ENCODE data around the gene REXO2. TPM values are rescaled to one million over a fixed set of nuclear protein-coding genes. Genes with fewer than 3 reads are reported as not detected.

Gene REXO2
- total RNA-seq, 4 donors from 2014 or later, result 64.9 to 131 (median 96.8) TPM

DNA sequence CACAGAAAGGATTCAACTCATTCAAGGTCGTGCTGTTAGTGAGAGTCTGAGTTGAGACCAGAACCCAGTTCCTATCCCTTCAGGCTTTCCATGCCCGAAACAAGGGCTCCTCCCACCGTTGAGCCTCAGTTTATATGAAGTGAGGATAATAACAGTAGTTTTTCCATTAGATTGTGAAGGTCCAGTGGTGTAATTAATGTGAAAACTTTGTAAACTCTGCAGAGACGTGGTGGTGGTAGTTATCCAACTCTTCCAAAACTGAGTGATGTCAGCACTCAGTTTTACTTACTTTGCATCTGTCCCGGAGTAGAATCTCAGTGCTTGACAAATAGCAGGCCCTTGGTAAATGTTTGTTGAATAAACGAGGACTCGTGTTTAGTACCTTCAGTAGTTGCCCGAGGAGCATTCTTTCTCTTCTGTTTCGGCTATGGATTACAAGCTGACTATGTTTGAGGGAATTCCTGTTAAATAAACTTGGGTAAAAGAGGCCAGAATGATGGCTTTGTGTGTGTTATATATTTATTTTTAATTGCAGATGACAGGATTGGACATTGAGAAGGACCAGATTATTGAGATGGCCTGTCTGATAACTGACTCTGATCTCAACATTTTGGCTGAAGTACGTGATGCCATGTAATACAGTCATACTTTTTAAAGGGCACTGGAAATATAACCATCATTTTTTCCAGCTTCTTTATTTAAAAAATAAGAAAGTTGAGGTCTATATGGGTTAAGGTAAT, 1.0 kb downstream of the REXO2 start:
- TF ChIP-seq, protein P1, sequence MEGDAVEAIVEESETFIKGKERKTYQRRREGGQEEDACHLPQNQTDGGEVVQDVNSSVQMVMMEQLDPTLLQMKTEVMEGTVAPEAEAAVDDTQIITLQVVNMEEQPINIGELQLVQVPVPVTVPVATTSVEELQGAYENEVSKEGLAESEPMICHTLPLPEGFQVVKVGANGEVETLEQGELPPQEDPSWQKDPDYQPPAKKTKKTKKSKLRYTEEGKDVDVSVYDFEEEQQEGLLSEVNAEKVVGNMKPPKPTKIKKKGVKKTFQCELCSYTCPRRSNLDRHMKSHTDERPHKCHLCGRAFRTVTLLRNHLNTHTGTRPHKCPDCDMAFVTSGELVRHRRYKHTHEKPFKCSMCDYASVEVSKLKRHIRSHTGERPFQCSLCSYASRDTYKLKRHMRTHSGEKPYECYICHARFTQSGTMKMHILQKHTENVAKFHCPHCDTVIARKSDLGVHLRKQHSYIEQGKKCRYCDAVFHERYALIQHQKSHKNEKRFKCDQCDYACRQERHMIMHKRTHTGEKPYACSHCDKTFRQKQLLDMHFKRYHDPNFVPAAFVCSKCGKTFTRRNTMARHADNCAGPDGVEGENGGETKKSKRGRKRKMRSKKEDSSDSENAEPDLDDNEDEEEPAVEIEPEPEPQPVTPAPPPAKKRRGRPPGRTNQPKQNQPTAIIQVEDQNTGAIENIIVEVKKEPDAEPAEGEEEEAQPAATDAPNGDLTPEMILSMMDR (IDR thresholded peaks at IDR 0.05), result no peak
- TF ChIP-seq EP300 (IDR thresholded peaks at IDR 0.05) (no peak), POLR2A (IDR thresholded peaks at IDR 0.05) (no peak)
- Histone ChIP-seq H3K27ac (peak overlapping the region; percentile 49 to 88 (median 77)), H3K36me3 (peaks cover 0 to 13% (median 0%) of the 10 kb centered on the region in 3 donors), H3K4me1 (peaks cover 0 to 37% (median 12%) of the 10 kb centered on the region in 4 donors), H3K27me3 (no peaks in the 10 kb centered on the region), H3K9me3 (no peaks in the 10 kb centered on the region), H3K4me3 (peak overlapping the region; percentile 67 to 96 (median 89))
- DNase-seq (ENCODE audit: low spot score in 2 of 2), result peak in 1 of 2 donors; percentile 10
- 9% methylated on average over 10 of the region's 10 CpGs for WGBS, 2 donors

DNA sequence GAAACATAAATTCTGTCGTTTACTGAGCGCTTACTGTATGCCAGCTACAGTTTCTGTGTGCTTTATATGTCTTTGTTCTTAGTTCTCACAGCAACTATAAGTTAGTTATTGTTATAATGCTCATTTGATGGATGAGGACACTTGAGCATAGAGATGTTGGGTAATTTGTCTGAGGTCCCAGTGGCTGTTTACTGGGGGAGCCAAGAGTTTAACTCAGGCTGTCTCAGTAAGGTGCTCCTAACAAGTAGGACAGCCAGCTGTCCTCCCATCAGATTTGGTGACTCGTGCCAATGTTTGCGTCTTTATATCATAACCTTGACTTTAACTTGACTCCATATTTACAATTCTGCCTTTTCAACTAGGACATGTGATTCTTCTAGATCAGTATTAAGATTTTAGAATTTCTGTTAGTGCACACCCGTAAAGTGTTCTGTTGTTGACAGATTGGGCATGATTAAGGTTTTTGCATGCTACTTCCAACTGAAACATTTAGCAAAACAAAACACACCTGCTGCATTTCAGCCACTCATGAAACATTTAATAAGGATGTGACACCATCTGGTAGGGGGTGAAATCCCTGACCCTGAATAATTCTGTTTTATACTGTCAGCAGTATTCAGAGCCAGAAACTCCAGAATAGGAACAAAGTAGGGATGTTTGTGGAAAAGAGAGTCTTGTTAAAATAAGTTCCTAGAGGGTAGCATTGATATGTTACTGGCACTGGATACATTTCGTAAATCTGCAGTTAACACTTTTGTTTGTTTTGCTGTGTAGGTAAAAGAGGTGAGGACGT, 1.9 kb downstream of the REXO2 start:
- Histone ChIP-seq H3K27me3 (no peaks in the 10 kb centered on the region), H3K4me3 (peak overlapping the region in 1 of 4 donors; percentile 96), H3K36me3 (peaks cover 0 to 18% (median 0%) of the 10 kb centered on the region in 3 donors), H3K9me3 (no peaks in the 10 kb centered on the region), H3K4me1 (peaks cover 0 to 37% (median 12%) of the 10 kb centered on the region in 4 donors), H3K27ac (peak overlapping the region in 2 of 4 donors; percentile 74 to 88)
- TF ChIP-seq, protein P1 (IDR thresholded peaks at IDR 0.05), result no peak
- TF ChIP-seq POLR2A (IDR thresholded peaks at IDR 0.05) (no peak), EP300 (IDR thresholded peaks at IDR 0.05) (no peak)
- no peak for DNase-seq (ENCODE audit: low spot score in 2 of 2)
- WGBS, 2 donors, result 75% methylated on average over 7 of the region's 7 CpGs

DNA sequence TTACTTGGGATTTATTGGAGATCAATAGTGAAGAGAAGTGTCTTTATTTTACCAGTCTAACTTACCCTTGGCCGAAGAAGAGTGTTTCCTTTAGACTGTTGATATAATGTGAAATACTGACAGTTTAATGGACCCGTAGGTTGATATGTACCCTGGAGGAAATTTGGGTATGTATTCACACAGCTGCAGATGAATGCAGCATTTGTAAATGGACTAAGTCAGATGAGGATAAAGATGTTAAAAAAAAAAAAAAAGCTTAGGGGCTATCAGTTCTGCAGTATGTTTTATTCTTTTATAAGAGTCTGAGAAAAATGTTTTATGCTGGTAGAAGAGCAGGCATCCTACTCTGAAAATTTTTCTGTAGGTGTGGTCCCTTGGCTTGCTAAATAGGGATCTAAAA, 2.7 kb downstream of the REXO2 start:
- Histone ChIP-seq H3K9me3 (no peaks in the 10 kb centered on the region), H3K4me3 (no peak overlapping the region), H3K4me1 (peaks cover 0 to 37% (median 12%) of the 10 kb centered on the region in 4 donors), H3K27ac (peak overlapping the region in 1 of 4 donors; percentile 2), H3K27me3 (no peaks in the 10 kb centered on the region), H3K36me3 (peaks cover 0 to 24% (median 0%) of the 10 kb centered on the region in 3 donors)
- WGBS, 2 donors, result 44 to 45% methylated on average over 2 of the region's 2 CpGs
- no peak for TF ChIP-seq EP300 (IDR thresholded peaks at IDR 0.05)
- no peak for DNase-seq (ENCODE audit: low spot score in 2 of 2)

DNA sequence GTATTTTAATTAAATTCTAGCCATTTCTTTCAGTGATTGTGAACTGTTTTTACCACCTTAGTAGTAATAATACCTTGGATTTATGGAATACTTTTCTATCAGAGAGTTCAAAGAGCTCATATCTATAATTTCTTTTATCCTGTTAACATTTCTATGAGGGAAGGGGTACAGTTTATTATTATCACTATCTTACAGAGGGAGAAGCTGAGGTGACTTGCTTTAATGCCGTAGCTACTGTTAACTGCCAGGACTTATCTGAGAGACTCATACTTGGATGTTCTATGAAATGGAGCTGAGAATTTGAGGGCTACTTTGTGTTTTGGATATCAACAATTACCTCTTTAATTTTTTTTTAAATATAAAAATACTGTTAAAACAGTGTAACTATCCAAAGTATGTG, 3.3 kb downstream of the REXO2 start:
- DNase-seq (ENCODE audit: low spot score in 2 of 2), result no peak
- 86 to 88% methylated on average over 1 of the region's 1 CpG for WGBS, 2 donors
- Histone ChIP-seq H3K9me3 (no peaks in the 10 kb centered on the region), H3K27me3 (no peaks in the 10 kb centered on the region), H3K27ac (no peak overlapping the region), H3K4me3 (no peak overlapping the region), H3K36me3 (peaks cover 0 to 24% (median 0%) of the 10 kb centered on the region in 3 donors), H3K4me1 (peaks cover 0 to 37% (median 12%) of the 10 kb centered on the region in 4 donors)
- TF ChIP-seq EP300 (IDR thresholded peaks at IDR 0.05) (no peak), POLR2A (IDR thresholded peaks at IDR 0.05) (no peak)

DNA sequence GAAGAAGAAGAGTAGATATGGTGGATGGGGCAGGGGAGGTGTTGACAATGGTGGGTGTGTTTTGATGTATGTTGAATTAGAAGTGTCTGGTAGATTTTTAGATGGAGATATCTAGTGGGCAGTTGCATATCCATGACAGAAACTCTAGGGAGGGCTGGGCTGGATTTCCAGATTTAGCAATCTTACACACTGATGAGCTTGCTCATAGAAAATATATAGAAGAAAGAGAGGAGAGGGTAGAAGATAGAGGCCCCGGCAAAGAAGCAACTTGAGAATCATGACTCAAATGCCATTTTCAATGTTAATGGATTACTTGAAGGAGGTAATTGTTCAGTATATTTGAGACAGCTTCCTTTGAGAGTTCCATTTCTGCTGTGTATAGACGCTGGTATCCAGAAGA, 8.2 kb downstream of the REXO2 start:
- WGBS, 2 donors, result 74 to 85% methylated on average over 2 of the region's 2 CpGs
- TF ChIP-seq, protein P1 (IDR thresholded peaks at IDR 0.05), result no peak
- TF ChIP-seq POLR2A (IDR thresholded peaks at IDR 0.05) (no peak), EP300 (IDR thresholded peaks at IDR 0.05) (no peak)
- Histone ChIP-seq H3K36me3 (peaks cover 0 to 50% (median 0%) of the 10 kb centered on the region in 3 donors), H3K4me3 (no peak overlapping the region), H3K27me3 (no peaks in the 10 kb centered on the region), H3K9me3 (no peaks in the 10 kb centered on the region), H3K27ac (no peak overlapping the region), H3K4me1 (peaks cover 0 to 10% (median 0%) of the 10 kb centered on the region in 4 donors)
- no peak for DNase-seq (ENCODE audit: low spot score in 2 of 2)
